ENCODE measurements around the gene MACROD2.

- no peak for TF ChIP-seq YY1 (IDR thresholded peaks at IDR 0.05; ENCODE audit: insufficient read depth, insufficient read length)
- no peak for TF ChIP-seq SUZ12 (IDR thresholded peaks at IDR 0.05; ENCODE audit: extremely low read depth, insufficient read depth, insufficient read length)
- TF ChIP-seq ZNF274 (IDR thresholded peaks at IDR 0.05; ENCODE audit: low read depth, low read length) = no peak
Observed at GRCh38 chr20:15446373-15446772, 1451.1 kb downstream of the MACROD2 start.
